ENCODE data around the gene PAFAH2. TPM values are rescaled to one million over a fixed set of nuclear protein-coding genes. Genes with fewer than 3 reads are reported as not detected.

The PAFAH2 gene
- total and polyA plus RNA-seq, 2 of the 13 experiments (the other 11 are each of a cell fraction or from before 2014, with no cell fraction given), result 6.9 to 9.4 TPM

DNA sequence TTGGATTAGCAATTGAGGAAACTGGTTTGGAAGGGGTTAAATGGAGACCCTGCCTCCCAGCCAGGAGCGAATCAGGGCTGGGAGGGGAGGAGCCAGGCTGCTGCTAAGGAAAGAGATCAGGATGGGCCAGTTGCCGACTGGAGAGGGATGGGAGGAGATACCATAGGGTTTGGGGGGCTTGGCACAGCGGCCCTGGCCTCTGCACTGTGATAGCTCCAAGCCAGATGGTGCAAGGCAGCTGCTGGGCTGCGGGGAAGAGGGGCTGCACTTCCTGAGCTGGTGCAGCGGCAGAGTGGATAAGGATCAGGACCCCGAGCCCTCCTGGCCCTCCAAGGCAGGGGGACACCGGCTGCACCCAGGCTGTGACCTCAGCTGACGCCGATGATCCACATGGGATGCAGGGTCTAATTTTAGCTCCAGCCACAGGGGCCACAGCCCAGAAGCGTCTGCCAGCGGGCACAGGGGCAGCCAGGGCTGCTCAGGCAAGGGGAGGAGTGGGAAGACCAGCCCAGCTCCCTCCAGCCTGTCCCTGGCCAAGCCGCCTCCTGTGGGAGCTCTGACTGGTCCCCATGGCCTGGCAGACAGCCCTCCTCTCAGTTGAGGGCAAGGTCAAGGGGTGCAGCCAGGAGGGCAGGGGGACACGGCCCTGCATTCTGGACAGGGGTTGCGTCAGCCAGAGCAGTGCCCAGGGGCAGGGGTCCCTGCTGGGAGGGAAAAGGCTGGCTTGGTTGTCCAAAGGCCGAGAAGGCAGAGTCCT lies 24.0 kb upstream of the PAFAH2 start, which contains the start of gene EXTL1 (continued):
- TF ChIP-seq, protein P1, sequence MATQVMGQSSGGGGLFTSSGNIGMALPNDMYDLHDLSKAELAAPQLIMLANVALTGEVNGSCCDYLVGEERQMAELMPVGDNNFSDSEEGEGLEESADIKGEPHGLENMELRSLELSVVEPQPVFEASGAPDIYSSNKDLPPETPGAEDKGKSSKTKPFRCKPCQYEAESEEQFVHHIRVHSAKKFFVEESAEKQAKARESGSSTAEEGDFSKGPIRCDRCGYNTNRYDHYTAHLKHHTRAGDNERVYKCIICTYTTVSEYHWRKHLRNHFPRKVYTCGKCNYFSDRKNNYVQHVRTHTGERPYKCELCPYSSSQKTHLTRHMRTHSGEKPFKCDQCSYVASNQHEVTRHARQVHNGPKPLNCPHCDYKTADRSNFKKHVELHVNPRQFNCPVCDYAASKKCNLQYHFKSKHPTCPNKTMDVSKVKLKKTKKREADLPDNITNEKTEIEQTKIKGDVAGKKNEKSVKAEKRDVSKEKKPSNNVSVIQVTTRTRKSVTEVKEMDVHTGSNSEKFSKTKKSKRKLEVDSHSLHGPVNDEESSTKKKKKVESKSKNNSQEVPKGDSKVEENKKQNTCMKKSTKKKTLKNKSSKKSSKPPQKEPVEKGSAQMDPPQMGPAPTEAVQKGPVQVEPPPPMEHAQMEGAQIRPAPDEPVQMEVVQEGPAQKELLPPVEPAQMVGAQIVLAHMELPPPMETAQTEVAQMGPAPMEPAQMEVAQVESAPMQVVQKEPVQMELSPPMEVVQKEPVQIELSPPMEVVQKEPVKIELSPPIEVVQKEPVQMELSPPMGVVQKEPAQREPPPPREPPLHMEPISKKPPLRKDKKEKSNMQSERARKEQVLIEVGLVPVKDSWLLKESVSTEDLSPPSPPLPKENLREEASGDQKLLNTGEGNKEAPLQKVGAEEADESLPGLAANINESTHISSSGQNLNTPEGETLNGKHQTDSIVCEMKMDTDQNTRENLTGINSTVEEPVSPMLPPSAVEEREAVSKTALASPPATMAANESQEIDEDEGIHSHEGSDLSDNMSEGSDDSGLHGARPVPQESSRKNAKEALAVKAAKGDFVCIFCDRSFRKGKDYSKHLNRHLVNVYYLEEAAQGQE (IDR thresholded peaks at IDR 0.05; ENCODE audit: borderline replicate concordance in 1 of 2, low read depth in 1 of 2, low read length in 2 of 2), result no peak
- TF ChIP-seq ZNF24 (IDR thresholded peaks at IDR 0.05) (no peak), WIZ (CRISPR knock-in tag; IDR thresholded peaks at IDR 0.05) (no peak), ZNF589 (CRISPR knock-in tag; conservative IDR thresholded peaks at IDR 0.05) (no peak), HNF4G (IDR thresholded peaks at IDR 0.05; ENCODE audit: borderline replicate concordance, low read depth, low read length) (no peak), HNF4G (CRISPR knock-in tag; IDR thresholded peaks at IDR 0.05; ENCODE audit: borderline replicate concordance, low read depth) (no peak), TGIF2 (CRISPR knock-in tag; IDR thresholded peaks at IDR 0.05) (0 out of 2 replicates have a peak, but pooled peaks have one; percentile 53), POGZ (CRISPR knock-in tag; IDR thresholded peaks at IDR 0.05) (no peak), NRL (CRISPR knock-in tag; IDR thresholded peaks at IDR 0.05; ENCODE audit: borderline replicate concordance) (no peak), EHMT2 (IDR thresholded peaks at IDR 0.05; ENCODE audit: borderline replicate concordance, low read depth, low read length) (no peak), HNRNPL (IDR thresholded peaks at IDR 0.05; ENCODE audit: low read depth, low read length) (peak; percentile 87), NFYC (CRISPR knock-in tag; IDR thresholded peaks at IDR 0.05) (0 out of 2 replicates have a peak, but pooled peaks have one; percentile 18), SSRP1 (CRISPR knock-in tag; IDR thresholded peaks at IDR 0.05) (peak; percentile 26; the same call in 1 of the 2 replicates), PHF20 (CRISPR knock-in tag; IDR thresholded peaks at IDR 0.05) (no peak), ZNF839 (CRISPR knock-in tag; IDR thresholded peaks at IDR 0.05; ENCODE audit: borderline replicate concordance) (no peak), HDAC2 (CRISPR knock-in tag; IDR thresholded peaks at IDR 0.05) (0 out of 2 replicates have a peak, but pooled peaks have one; percentile 14), ZBTB7A (CRISPR knock-in tag; IDR thresholded peaks at IDR 0.05) (peak; percentile 97)
- TF ChIP-seq, protein P2, sequence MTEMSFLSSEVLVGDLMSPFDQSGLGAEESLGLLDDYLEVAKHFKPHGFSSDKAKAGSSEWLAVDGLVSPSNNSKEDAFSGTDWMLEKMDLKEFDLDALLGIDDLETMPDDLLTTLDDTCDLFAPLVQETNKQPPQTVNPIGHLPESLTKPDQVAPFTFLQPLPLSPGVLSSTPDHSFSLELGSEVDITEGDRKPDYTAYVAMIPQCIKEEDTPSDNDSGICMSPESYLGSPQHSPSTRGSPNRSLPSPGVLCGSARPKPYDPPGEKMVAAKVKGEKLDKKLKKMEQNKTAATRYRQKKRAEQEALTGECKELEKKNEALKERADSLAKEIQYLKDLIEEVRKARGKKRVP (CRISPR knock-in tag; IDR thresholded peaks at IDR 0.05), result peak in 1 of 2 experiments; percentile 87; a peak in 2 of 4 replicates
- TF ChIP-seq, protein P3, sequence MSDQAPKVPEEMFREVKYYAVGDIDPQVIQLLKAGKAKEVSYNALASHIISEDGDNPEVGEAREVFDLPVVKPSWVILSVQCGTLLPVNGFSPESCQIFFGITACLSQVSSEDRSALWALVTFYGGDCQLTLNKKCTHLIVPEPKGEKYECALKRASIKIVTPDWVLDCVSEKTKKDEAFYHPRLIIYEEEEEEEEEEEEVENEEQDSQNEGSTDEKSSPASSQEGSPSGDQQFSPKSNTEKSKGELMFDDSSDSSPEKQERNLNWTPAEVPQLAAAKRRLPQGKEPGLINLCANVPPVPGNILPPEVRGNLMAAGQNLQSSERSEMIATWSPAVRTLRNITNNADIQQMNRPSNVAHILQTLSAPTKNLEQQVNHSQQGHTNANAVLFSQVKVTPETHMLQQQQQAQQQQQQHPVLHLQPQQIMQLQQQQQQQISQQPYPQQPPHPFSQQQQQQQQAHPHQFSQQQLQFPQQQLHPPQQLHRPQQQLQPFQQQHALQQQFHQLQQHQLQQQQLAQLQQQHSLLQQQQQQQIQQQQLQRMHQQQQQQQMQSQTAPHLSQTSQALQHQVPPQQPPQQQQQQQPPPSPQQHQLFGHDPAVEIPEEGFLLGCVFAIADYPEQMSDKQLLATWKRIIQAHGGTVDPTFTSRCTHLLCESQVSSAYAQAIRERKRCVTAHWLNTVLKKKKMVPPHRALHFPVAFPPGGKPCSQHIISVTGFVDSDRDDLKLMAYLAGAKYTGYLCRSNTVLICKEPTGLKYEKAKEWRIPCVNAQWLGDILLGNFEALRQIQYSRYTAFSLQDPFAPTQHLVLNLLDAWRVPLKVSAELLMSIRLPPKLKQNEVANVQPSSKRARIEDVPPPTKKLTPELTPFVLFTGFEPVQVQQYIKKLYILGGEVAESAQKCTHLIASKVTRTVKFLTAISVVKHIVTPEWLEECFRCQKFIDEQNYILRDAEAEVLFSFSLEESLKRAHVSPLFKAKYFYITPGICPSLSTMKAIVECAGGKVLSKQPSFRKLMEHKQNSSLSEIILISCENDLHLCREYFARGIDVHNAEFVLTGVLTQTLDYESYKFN (CRISPR knock-in tag; conservative IDR thresholded peaks at IDR 0.05), result 0 out of 2 replicates have a peak, but pooled peaks have one; percentile 22
- TF ChIP-seq, protein P4, sequence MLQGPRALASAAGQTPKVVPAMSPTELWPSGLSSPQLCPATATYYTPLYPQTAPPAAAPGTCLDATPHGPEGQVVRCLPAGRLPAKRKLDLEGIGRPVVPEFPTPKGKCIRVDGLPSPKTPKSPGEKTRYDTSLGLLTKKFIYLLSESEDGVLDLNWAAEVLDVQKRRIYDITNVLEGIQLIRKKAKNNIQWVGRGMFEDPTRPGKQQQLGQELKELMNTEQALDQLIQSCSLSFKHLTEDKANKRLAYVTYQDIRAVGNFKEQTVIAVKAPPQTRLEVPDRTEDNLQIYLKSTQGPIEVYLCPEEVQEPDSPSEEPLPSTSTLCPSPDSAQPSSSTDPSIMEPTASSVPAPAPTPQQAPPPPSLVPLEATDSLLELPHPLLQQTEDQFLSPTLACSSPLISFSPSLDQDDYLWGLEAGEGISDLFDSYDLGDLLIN (CRISPR knock-in tag; IDR thresholded peaks at IDR 0.05; ENCODE audit: borderline replicate concordance), result no peak
